ENCODE results near the gene GRID2.
A peak's percentile ranks its signal among the peaks of the same experiment; 100 is the strongest.

The GRID2 gene

DNA sequence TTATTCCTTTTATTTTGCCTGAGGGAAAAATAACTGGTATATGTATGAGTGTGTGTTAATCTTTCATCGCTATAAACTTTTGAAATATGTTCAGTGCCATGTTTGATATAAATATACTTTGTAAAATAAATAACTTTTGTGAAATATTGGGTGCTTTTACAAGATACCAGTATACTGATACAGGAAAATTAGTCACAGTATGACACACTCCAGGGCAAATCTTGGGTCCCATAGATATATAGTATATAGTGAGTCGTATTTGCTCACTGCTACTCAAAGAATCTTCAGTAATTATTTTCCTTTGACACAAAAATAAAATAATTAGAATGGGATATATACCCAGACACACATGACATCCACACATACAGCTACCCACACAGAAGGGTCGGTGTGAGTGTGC lies 472.3 kb downstream of the GRID2 start:
- DNase-seq: no peak

DNA sequence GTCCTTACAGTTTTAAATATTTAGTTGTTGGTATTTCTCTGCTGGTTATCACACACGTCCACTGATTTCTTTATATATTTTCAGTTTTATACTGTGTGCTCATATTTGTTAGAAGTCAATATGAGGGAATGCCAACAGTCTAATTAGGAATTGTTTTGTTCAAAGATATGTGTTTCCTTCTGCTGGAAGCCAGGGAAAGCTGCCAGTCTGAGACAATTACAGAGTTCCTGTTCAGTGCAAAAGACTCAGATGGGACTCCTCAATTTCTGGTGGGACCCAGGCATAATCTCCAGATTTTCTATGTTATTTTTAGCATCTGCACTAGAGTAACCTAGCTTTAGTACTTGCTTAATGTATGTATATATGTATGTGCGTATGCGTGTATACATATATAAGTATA lies 486.0 kb downstream of the GRID2 start:
- no peak for DNase-seq

DNA sequence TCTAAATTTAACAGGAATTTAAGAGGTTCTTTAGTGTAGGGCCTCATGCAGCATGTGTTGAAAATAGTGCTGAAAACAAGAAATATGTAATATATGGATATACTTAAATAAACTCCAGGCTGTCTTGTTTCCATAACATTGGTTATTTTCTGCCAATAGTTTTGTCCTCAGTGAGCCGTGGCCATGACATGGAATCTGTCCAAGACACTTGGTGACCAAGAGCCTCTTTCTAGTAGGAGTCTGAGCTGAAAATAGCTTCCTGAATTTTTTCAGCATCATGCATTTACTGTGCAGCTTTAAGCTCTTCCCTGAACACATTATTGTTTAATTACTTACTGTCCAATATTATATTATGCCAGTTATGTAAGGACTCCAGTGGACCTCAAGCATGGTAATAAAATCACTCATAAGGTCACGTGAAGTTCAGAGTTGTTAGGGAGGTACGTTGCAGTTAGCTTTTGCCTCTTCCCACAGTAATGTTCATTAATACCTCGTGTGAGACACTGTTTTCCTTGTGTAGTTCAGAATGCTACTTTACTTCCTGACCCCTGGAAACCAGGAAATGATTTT lies 488.2 kb downstream of the GRID2 start:
- no peak for DNase-seq

DNA sequence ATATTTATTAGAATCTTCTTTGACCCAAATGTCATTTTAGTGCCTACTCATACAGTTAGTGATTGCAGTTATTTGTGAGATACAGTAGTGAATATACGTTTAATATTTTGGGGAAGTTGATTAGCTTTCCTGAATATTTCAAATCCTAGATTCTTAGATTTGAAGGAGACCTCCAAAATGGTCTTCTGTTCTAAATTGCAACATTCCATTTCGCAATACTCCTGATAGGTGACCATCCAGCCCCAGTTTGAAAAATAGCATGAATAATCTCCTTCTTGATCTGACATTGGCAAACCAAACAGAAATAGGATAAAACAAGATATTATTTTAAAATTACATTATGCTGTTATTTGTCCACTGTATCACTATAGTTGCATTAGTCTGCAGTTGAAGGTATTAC lies 505.6 kb downstream of the GRID2 start:
- no peak for DNase-seq

DNA sequence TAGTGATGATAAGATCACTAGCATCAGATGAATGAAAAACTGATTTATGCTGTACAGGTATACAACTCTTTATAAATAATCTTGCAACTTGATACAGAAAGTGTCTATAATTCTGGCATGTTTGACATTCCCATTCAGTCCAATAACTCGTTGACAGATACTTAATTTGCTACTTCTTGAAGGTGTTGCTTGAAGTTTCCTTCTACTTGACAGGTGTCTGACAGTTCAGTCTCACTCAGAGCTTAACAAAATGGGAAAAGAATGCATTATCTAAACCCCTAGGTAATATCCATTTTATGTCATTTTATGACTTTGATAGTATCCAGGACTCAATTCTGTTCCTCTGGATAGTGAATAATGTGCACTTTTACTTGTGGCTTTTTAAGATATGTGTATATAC lies 508.9 kb downstream of the GRID2 start:
- DNase-seq: no peak

DNA sequence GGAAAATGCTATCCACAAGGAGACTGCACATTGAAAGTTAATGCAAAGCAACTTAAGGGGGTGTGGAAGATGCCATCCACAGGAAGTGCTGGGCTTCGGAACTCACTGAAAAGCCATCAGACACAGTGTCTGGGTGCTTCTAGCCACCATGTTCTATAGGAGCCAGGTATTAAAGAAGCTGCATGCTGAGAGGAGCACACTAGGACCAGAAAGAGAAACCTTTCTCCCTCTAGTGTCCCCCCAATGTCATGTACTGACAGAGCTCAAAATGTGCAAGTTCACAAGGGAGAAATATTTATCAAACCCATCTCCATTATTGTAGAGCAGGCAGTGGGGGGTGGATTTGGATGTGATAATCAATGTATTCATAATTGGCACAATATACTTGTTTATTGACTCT lies 510.9 kb downstream of the GRID2 start:
- DNase-seq: no peak

DNA sequence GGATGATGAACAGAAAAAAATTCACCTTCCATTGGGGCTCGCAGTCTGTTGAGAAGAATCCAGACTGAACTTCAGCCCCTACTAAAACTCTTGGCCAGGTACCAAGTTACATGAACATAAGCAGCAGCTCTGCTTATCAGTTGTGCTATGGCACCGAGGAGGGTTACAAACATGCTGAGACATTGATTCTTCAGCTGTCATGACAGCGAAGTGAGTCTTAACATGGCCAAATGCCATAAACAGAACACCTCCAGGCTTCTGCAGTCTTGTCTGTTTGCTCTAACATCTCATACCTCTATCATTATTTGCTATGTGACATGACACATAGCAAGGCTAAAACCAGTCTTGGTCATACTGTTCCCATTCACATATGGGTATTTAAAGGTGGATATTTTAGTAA lies 521.5 kb downstream of the GRID2 start:
- DNase-seq: peak; percentile 18

DNA sequence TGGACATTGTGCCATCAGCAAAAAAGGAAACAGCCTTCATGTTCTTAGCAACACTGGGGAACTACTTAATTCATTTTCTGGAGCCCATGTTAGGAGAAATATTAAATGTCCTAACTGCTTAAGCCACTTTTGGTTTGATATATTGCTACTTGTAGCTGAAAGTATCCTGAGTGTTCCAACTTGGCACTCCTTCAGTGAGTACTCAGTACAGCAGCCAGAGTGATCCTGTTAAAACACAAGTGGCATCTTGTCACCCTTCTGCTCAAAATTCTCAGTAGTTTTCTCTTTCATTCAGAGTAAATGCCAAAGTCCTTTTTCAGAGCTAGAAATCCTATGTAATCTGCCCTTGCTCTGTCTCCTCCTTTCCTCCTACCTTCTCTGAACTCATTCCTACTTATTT lies 522.0 kb downstream of the GRID2 start:
- no peak for DNase-seq

DNA sequence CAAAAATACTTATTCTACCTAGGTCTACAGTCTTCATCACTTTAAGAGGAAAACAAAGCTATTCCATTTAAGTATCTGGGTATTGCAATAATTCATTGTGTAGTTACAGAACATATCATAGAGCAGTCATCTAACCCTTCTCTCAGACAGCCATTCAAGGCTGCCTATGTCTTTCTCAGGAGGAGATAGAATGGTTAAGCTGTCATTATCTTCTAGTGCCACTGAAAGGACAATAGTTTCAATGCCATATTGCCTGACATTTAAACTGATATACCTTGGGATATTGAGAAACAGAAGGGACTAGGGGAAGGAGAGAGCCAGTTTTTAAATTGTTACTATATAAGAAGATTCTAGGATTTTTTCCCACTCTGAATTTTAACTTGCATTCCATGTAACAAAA lies 527.0 kb downstream of the GRID2 start:
- no peak for DNase-seq

DNA sequence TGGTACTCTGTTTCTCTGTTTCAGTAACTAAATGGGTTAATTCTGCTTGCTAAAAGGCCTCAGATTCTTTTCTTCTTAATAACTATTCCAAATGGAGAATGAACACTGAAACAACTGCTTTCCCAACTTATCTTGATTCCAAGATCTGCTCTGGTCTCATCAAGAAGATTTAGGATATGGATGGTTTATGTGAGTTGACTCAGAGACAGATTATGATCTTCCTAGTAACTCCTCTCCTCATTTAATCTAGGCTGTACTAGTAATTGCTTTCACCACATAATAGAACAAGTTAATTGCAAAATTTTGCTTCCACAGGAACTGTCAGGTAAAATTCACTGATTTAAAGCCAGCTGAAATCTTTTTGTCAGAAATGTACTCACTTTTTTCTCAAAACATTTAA lies 537.1 kb downstream of the GRID2 start:
- no peak for DNase-seq

DNA sequence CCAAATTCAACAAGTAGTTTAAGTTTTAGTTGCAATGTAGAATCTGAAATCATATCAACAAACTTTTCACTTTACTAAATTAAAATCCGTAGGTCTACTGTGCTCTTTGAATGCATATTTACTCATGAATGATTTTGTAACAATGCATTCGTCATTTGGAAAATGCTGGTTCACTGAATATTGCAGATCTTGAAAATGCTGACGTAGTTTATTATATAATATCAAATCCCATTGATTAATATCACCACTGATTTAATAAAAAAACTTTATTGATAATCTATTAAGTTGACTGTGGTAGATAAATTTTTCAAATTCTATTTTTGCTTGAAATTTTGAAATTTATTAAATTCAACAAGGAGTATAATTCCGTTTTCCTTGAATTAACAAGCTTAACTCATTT lies 540.0 kb downstream of the GRID2 start:
- DNase-seq: no peak

DNA sequence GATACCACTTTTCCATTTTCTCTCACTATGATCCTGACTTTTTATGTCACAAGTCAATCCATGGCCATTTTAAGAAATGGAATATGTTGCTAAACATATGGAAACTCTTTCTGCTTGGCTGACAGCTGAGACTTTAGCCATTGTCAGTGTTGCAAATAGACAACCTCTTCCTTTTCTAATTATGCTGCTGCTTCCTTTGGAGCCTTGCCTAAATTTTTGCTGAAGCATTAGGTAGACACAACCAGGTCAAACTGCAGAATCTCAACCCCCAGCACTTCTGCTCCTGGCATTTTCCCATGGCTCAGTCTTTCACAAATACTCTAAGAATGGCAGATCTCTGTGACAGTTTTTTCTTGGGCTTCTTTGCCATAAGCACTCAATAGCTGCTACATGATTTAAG lies 543.3 kb downstream of the GRID2 start:
- DNase-seq: no peak

DNA sequence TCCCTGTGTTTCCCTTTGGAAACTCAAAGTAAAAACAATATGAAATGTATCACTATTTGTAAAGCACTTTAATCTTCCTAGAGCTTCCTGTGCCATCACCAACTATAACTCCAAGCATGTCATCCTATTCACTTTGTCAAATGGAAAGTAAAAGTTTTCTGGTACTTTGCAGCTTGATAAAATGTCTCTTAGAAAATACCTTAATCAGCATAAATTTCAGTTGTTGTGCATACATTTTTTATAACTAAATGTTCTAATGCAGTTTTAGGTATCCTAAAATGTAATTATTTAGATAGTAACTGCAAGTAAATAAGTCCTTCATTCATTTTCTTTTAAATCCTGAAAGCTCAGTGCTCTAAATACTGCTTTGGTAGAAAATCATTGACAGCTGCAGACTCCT lies 558.7 kb downstream of the GRID2 start:
- DNase-seq: no peak

DNA sequence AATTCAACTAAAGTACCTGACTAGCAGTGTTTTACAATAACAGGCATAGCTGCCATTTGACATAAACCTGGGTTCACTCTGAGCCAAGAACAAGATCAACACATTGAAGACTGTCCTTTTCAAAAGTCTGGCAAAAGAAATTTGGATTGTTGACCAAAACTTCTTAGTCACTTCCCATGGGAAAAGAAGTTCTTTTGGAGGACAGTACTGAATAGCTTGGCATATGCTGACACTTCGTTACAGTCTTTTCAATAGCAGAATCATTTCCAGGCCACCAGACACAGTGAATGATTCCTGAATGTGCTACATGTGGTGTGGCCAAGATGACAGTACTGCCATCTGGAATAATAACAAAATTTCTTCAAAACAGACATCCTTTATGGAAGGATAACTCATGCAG lies 560.3 kb downstream of the GRID2 start:
- peak; percentile 36 for DNase-seq

DNA sequence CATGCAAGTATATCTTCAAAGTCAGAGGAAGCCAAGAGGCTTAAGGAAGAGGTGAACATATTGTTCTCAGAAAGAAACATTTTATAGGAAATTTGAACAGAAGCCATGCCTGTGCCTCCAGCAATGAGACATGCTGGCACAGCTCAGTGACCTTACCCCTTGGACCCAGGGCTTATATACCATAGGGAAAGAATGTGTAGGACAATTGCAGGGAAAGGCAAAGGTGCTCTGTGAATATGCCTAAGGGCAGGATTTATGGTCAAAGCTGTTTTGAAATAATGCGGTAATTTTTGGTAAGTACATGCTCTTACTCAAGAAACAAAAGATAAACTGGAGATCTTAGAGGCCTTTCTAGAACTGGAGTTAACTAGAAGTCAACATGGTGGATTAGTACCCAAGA lies 568.8 kb downstream of the GRID2 start:
- no peak for DNase-seq

DNA sequence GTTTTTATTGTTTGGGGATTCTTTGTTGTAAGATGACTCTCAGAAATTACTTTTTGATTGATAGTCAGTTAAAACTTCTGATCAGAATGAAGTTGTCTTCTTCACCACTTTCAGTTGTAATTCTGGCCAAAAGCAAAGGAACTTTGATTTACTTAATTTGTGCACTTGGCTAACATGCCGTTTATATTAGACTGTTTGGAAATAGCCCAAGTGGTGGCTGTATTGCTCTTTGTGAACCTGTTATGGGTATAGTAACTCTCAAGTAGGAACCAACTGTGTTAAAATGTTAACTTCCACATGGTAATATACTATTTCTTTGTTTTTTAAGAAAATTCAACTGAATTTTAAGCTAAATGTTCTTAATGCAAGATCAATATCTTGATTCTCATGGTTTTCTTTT lies 581.9 kb downstream of the GRID2 start:
- DNase-seq: no peak

DNA sequence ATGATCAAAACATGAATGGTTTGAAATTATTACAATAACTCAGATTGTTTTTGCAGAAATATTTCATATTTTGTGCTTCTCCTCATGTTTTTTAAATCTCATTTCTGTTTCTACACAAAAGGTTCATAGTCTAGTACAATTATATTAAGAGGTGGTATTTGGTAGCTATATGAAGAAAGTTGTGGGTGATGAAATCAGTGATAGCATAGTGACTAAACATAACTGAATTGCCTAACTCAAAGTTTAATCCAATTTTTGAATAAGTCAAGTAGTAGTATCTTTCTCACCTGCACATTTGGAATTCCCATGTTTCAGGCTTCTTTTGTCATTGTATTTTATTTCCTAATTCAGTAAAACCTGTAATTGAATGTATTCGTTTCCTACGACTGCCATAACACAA lies 648.7 kb downstream of the GRID2 start:
- DNase-seq: no peak

DNA sequence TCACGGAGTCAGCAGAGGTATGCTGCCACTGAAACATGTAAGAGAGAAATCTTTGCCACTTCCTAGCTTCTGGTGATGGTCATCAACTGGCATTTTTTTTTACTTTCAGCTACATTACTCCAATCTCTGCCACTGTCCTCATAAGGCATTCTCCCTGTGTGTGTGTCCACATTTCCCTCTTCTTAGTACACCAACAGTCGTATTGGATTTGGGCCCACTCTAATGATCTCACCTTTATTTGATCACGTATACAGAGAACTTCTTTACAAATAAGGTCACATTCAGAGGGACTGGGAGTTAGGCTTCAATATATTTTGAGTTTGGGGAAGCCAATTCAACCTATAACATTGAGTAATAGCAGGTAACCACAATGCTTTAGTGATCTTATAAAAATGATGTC lies 649.1 kb downstream of the GRID2 start:
- no peak for DNase-seq

DNA sequence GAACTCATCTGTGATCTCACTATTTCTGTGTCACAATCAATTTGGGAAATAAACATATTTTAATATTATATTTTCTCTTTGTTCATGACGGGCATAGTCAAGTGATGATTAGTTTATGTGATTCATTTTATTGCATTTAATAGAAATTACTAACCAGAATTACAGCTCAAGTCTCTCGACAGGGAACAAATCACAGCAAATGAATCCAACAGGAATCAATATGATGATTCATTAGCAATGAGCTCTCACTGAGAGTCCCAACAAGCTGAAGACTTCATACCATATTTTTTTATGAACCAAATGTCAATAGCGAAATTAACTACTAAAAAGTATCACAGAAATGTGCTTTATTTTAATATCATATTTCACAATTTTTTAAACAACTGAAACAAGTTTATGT lies 649.7 kb downstream of the GRID2 start:
- no peak for DNase-seq

DNA sequence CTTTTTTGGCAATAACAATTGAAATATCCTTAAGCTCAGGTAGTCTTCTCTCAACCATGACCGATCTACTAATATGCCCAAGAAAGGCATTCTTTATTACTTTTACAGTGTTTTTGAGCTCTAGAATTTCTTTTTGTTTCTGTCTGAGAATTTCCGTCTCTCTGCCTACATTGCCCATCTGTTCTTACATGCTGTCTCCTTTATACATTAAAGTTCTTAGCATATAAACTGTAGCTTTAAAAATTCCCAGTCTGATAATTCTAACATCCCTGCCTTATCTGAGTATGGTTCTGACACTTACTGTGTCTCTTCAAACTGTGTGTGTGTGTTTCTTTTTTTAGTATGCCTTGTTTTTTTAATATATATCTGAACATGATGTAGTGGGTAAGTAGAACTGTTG lies 658.1 kb downstream of the GRID2 start:
- no peak for DNase-seq

DNA sequence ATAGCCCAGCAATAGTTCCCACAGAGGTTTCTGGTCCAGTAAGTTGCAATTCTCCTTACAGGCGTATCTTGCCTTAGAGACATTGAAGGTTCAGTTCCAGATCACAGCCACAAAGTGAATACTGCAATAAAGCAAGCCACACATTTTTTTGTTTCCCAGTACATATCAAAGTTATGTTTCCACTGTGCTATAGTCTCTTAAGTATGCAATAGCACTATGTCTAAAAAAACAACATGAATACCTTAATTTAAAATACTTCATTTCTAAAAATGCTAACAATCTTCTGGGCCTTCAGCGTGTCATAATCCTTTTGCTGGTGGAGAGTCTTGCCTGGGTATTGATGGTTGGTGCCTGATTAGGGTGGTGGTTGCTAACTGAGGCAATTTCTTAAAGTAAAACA lies 659.1 kb downstream of the GRID2 start:
- no peak for DNase-seq

DNA sequence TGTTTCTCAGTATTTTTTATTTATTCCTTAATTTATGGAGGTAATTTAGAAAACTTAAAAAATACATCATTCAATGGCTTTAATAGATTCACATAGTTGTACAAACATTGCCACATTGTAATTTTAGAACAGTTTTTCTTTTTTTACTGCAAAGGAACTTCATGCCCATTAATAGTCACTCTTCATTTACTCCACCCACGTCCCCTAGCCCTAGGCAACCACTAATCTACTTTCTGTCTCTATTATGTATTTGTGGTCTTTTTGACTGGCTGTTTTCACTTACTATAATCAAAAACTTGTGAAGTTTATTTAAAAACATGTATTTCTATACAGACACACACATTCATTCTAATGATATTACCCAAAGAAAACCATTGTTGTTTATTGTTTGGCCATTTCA lies 664.8 kb downstream of the GRID2 start:
- DNase-seq: no peak

DNA sequence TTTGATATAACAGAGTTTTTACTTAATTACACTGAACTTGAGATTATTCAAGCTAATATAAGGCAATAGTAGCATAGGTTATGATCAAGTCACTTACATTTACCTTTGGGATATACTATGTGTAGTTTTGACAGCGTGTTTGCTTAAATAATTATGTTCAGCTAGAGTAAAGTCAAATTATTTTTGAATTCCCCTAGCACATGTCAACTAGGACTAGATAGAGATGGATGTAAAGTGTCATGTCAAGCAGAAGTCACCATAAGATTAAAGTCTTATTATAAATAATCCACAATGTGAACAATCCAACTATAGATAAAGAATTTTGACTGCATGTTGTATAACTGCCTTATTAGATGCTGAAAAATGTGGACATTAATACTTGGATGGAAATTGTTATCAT lies 665.2 kb downstream of the GRID2 start:
- no peak for DNase-seq

DNA sequence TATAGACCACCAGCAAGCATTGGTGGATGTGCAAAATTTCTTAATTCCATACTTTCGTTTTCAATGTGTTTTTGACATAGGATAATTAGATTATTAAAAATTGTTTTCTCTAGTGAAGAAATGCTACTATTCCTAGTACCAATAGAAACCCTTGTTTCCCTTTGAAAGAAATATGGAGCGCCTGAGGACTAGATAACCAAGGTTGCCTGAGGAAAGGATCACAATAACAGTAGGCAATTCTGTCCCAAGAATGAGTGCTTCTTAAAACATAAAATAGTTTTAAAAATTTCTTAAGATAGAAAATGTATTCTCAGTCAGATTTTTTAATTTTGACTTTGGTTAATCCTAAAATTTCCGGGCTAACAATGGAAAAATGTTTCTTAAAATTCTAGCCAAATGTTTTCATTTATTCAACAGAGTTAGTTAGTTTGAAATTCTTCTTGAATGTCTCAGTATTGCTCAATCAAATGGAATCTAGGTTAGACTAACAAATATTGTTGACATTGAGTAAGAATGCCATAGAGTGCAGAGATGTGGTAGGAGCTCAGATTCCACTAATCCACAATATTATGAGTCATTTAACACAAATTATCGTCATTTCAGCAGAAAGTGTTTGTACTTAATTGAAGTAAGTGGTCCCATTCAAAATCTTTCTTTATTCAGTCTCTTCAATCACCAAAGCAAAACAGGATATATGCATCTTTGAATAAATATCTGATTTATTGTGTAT lies 666.0 kb downstream of the GRID2 start:
- no peak for DNase-seq

DNA sequence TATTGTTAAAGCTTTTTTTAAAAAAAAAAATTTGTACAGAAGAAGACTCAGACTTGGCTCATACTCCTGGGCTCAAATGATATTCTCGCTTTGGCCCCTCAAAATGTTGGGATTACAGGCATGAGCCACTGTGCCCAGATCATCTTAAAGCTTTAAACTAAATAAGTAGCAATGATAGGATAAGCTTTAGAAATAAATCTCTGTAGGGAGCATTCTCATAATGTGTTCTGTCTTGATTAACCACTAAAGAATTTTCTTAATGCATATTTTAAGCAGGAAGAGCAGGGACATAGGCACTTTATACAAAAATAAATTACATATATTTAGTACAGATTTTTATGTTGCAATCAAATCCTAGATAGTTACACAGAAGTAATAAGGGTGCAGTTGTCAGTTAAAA lies 667.2 kb downstream of the GRID2 start:
- no peak for DNase-seq

Measured in NCI-H2171 (cell line).